Activated naive CD4-positive, alpha-beta T cell treated with anti-CD3 and anti-CD28 coated beads, Interleukin-2, amount 10 ng/mL, durations not matched to agents 5 hours and 36 hours (primary cell): ENCODE measurements around the gene EGLN3. TPM values are rescaled to one million over a fixed set of nuclear protein-coding genes. Genes with fewer than 3 reads are reported as not detected.

Source experiments
- total RNA-seq, 2 experiments: library from RNA; stranded (reverse); gene quantifications; one replicate each; pipeline ENCODE4 v1.2.3, GENCODE V29; 2021

Gene EGLN3
- 10 to 100 TPM; 11.6 to 13.1 TPM for total RNA-seq

GRCh38 chr14:33950320-33951182 lies at the start of gene EGLN3:
TSS of gene EGLN3 (minus strand) at chr14:33951074. CDS start at chr14:33950752, 322 bp downstream.

